Liver (tissue), 3 donors: Measurements from ENCODE around the gene GABRG2.

Source experiments
- CTCF ChIP-seq: fragments of 150-350 bp; IDR thresholded peaks from 2 replicates; pipeline ENCODE4 v1.5.1; 2017; ENCODE audit warnings: improper control_type of control experiment, low read depth, low read length; ENCODE audit not compliant: missing input control
- MAX ChIP-seq: IDR thresholded peaks from 2 replicates; pipeline ENCODE4 v1.6.1; 2016; ENCODE audit warnings: antibody characterized with exemption
- RAD21 ChIP-seq, 2 donors: IDR thresholded peaks; 2 replicates each; pipeline ENCODE4 v1.6.1; 2016; ENCODE audit warnings: antibody characterized with exemption in 2 of 2, mild to moderate bottlenecking in 2 of 2
- SP1 ChIP-seq: IDR thresholded peaks from 2 replicates; pipeline ENCODE4 v1.6.1; 2018; ENCODE audit warnings: antibody characterized with exemption, mild to moderate bottlenecking
- TAF1 ChIP-seq: conservative IDR thresholded peaks from 2 replicates; pipeline ENCODE4 v1.6.1; 2016; ENCODE audit warnings: antibody characterized with exemption, mild to moderate bottlenecking
- YY1 ChIP-seq: IDR thresholded peaks from 2 replicates; pipeline ENCODE4 v1.6.1; 2016; ENCODE audit warnings: antibody characterized with exemption, mild to moderate bottlenecking
- TF ChIP-seq, protein P1 (sequence below): IDR thresholded peaks from 2 replicates; pipeline ENCODE4 v1.6.1; 2016; ENCODE audit warnings: antibody characterized with exemption
- TF ChIP-seq, protein P2 (sequence below): IDR thresholded peaks from 2 replicates; pipeline ENCODE4 v1.6.1; 2016; ENCODE audit warnings: antibody characterized with exemption
- donor health status: healthy.
- donor health status: healthy.

- TF ChIP-seq CTCF (no peak), RAD21 (IDR thresholded peaks at IDR 0.05) (no peak), MAX (no peak), SP1 (no peak), TAF1 (no peak), YY1 (no peak)
- TF ChIP-seq, protein P1, sequence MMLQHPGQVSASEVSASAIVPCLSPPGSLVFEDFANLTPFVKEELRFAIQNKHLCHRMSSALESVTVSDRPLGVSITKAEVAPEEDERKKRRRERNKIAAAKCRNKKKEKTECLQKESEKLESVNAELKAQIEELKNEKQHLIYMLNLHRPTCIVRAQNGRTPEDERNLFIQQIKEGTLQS = no peak
- TF ChIP-seq, protein P2, sequence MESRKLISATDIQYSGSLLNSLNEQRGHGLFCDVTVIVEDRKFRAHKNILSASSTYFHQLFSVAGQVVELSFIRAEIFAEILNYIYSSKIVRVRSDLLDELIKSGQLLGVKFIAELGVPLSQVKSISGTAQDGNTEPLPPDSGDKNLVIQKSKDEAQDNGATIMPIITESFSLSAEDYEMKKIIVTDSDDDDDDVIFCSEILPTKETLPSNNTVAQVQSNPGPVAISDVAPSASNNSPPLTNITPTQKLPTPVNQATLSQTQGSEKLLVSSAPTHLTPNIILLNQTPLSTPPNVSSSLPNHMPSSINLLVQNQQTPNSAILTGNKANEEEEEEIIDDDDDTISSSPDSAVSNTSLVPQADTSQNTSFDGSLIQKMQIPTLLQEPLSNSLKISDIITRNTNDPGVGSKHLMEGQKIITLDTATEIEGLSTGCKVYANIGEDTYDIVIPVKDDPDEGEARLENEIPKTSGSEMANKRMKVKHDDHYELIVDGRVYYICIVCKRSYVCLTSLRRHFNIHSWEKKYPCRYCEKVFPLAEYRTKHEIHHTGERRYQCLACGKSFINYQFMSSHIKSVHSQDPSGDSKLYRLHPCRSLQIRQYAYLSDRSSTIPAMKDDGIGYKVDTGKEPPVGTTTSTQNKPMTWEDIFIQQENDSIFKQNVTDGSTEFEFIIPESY = no peak
Measured at GRCh38 chr5:162189719-162190118, 122.1 kb downstream of the GABRG2 start.
